ENCODE results near the gene IRF2.
"Not testable (repeated sequence)": the region's sequence is repeated elsewhere in the genome, so short reads cannot be mapped to it uniquely, and the experiment has no call there.

Gene IRF2

DNA sequence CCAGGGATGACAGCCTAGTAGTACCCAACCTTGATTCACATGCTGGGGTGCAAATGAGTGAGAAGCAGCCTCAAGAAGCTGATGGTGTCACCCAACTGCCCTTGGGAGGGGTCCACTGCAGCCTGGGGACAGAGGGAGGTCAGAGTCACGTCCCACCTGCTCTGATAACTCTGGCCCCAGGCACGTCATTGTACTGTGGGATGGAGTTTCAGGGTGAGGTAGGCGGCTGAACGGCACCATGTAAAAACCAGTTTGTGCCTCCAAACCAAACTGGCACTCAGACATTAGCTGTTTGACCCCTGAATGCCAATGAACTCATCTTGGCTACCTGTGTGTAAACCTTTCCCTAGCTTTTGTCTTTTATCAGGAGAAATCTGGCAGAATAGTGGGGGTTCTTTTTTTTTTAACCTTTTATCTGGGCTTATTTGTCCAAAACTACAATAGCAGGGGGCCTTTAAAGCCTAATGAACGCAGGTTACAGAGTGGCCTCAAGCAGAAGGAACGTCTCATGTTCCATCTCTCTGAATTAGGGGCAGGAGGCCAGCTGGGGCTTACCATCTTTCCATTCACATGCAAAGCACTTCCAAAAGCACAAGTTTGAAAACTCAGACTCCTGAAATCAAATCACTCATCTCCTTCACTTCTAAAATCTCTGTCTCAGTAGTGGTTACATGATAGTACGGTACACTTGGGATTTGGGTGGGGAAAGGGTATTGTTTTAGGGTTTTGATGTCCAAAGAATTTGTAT, 89.4 kb downstream of the IRF2 start:
- no peak for DNase-seq

GRCh38 chr4:184384056-184384809, 90.1 kb downstream of the IRF2 start:
- no peak for DNase-seq

GRCh38 chr4:184383497-184384055, 90.8 kb downstream of the IRF2 start:
- DNase-seq: no peak

- no peak for DNase-seq
Observed at GRCh38 chr4:184382189-184382846, 92.0 kb downstream of the IRF2 start.

DNA sequence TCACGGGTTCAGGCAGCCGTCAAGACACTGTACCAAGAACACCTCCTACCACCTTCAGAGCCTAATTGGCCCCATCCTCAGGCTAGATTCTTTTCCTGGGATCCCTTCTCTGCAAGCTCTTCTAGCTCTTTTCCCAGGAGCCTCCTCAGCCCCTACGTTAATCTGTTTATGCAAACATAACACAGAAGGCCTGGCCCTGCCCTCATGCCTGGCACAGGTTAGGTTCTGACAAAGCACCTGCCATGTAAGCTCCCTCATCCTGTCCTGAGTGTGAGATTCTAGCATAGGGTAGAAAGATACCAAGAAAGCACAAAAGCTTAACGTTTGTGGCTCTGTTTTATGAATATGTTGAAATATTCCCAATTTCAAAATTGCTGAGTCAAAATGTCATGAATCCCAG, 93.6 kb downstream of the IRF2 start:
- DNase-seq: no peak

- not testable (repeated sequence) for DNase-seq
Observed at GRCh38 chr4:184380214-184380613, 94.1 kb downstream of the IRF2 start.

- DNase-seq: no peak
Observed at GRCh38 chr4:184376923-184377322, 97.4 kb downstream of the IRF2 start.

GRCh38 chr4:184376126-184376838, 98.1 kb downstream of the IRF2 start:
- no peak for DNase-seq

DNA sequence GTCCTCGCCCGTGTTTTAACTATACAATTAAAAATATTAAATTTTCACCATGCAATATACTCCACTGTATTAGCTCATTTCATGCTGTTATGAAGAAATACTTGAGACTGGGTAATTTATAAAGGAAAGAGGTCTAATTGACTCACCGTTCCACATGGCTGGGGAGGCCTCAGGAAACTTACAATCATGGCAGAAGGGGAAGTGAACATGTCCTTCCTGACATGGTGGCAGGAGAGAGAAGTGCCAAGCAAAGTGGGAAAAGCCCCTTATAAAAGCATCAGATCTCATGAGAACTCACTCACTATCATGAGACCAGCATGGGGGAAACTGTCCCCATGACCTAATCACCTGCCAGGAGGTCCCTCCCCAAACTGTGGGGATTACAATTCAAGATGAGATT, 98.7 kb downstream of the IRF2 start:
- not testable (repeated sequence) for DNase-seq

- no peak for DNase-seq
Observed at GRCh38 chr4:184375027-184375426, 99.3 kb downstream of the IRF2 start.

- DNase-seq: no peak
Observed at GRCh38 chr4:184373886-184374405, 100.4 kb downstream of the IRF2 start.

DNA sequence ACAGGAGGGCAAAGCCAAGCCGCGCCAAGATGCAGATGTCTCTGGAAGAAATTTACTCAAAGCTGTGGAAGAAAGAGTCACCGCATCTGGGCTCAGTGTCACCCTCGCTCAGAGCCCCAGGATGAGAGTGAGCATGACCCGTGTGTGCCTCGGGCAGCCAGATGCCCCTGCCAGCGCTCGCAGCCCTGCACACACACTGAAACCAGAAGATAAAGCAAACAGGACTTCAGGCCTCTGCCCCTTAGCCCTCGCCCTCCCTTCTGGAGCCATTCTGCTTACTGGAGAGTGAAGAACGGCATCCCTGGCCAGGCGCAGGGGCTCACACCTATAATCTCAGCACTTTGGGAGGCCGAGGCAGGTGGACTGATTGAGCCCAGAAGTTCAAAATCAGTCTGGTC, 103.0 kb downstream of the IRF2 start:
- DNase-seq: no peak

DNA sequence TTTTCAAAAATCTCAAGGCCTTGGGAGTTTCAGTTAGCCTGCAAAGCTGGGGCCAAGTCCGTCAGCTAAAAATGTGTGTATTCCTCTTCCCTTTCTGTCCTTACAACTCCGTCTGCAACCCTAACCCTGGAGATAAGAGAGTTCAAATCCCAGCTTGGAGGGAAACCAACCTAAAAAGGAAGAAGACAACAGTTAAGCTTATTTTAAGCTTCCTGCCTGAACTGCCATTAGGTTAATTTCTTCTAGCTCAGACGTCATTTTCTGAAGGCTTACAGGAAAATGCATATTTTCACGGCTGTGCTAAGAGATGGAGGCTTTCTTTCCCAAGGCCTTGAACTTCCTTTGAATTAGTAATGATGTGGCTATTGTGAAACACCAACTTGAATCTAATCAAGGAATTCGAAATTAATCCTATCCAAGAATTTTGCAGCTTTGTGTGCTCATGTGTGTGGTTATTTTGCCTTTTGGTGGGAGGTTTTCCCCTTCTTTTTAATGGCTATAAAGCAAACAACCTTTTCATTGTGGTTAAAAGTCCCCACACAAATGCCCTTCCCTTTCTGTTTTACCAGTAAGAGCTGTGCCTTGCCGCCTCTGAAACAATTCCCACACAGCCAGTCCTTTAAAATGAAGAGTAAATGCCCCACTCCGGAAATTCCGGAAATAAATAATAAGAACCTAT, 103.5 kb downstream of the IRF2 start:
- DNase-seq: no peak

DNA sequence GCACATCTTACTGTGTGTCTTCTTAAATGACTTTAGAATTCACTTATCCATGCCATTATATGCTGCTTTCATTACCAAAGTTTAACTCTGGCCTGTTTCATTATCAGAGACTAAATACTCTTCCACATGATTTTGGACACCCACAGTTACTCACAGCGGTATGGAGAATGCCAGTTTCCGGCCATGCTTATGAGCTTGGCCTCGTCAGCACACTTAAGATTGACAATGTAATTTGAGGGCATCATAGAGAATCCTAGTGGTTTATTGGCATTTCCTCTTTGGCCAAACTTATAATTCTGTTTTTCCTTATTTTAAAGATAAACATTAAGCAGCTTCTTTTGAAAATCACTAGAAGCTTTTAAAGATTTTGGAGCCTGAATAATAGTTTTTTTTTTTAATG, 104.5 kb downstream of the IRF2 start:
- DNase-seq: no peak

- DNase-seq: no peak
Observed at GRCh38 chr4:184368731-184369130, 105.6 kb downstream of the IRF2 start.

DNA sequence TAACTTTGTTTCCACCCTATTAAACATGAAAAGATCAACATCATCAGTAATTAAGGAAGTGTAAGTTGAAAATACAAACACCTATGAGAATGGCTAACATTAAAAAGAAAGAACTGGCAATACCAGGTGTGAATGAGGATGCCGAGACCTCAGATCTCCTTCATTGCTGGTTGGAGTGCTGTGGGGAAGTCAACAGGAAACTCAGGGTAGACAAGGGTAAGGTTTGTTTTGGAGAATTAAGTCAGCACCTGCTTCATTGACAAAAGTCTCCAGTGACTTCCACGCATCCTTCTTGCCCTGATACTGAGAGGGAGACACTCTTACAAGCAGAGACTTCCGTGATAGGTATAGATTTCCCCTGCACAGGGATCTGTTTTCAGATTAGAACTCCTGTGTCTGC, 106.1 kb downstream of the IRF2 start:
- no peak for DNase-seq

- no peak for DNase-seq
Observed at GRCh38 chr4:184364100-184364921, 110.0 kb downstream of the IRF2 start.

DNA sequence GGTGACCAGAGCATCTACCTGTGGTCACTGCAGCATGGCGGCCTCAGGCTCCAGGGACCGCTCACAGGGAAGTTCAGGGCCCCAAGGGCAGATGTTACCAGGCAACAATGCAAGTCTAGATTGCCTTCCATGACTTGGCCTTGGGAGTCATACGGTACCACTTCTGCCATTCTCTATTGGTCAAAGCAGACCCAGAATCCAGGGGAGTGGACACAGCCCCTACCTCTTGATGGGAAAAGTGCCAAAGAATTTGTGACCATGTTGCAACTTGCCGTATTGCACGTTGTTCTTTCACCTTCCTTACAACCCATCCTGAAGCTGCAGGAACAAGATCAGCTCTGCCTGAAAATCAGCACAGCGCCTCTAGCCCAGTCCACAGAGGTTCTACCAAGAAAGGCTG, 111.1 kb downstream of the IRF2 start:
- no peak for DNase-seq

- DNase-seq: no peak
Observed at GRCh38 chr4:184362396-184362795, 112.0 kb downstream of the IRF2 start.

DNA sequence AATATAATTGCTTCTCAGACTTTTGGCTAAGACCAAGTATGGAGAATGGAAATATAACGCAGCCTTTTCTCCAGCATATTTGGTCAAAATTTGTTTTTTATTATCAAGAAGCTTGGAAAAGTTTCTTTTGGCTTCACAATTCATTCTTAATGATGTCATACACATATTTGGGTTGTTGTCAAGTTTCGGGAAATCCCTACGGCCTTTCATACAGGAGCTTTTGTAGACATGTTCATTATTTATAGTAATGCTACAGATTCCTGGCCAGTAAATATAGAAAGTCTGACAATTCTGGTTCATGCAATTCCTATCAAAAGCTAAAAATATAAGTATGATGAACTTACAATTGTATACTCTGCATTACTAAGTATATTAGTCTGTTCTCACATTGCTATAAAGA, 112.9 kb downstream of the IRF2 start:
- DNase-seq: no peak

DNA sequence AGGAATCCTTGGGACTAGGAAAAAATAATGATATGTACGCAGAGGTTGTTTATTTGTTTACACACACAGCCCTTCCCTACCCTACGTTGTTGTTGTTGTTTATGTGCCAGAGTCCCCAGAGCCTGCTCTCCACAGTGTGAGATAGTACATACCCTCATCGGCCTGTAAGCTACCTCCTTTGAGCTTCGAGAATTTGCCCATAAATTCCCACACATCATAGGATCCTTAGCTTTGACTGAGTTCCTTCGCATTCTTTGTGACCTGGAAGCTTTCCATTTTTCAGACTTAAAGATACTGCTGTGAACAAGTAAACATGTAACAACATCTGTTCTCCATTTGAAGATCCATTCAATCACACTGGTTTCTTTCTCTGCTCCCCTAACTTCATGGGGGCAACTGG, 114.5 kb downstream of the IRF2 start:
- no peak for DNase-seq
